HL-60 (cell line): ENCODE results near the gene COBL.

Experiments
- DNase-seq, 2 experiments: peaks; one replicate each; pipeline ENCODE4 v3.0.0-alpha.2; 2010 to 2020; ENCODE audit warnings: low read depth in 1 of 2, low spot score in 1 of 2
- H3K27ac ChIP-seq: fragments of 250-450 bp; sonication (Bioruptor Pico); replicated peaks from 2 replicates; pipeline ENCODE4 v1.5.1; 2020; ENCODE audit warnings: mild to moderate bottlenecking, moderate library complexity
- H3K27me3 ChIP-seq: fragments of 250-450 bp; sonication (Bioruptor Pico); 2 replicates; pipeline ENCODE4 v1.5.1; 2021; ENCODE audit warnings: mild to moderate bottlenecking, moderate library complexity; ENCODE audit not compliant: insufficient read depth, poor library complexity, severe bottlenecking
- H3K4me3 ChIP-seq: replicated peaks from 2 replicates; pipeline ENCODE4 v1.5.1; 2011; ENCODE audit warnings: mild to moderate bottlenecking, control low read depth, low read length; ENCODE audit not compliant: insufficient read depth
- CTCF ChIP-seq: IDR thresholded peaks from one replicate; pipeline ENCODE4 v1.5.1; 2011; ENCODE audit warnings: low read length, control low read depth, inconsistent platforms; ENCODE audit not compliant: insufficient read depth
- GABPA ChIP-seq: IDR thresholded peaks from 2 replicates; pipeline ENCODE4 v1.6.1; 2012; ENCODE audit warnings: low read depth
- POLR2AphosphoS5 ChIP-seq: IDR thresholded peaks from 2 replicates; pipeline ENCODE4 v1.6.1; 2012; ENCODE audit warnings: low read depth
- REST ChIP-seq: IDR thresholded peaks from 2 replicates; pipeline ENCODE4 v1.6.1; 2012; ENCODE audit warnings: low read depth; ENCODE audit not compliant: insufficient replicate concordance
- SPI1 ChIP-seq: IDR thresholded peaks from 2 replicates; pipeline ENCODE4 v1.6.1; 2012; ENCODE audit warnings: low read depth, mild to moderate bottlenecking, borderline replicate concordance

Gene COBL

GRCh38 chr7:51077316-51077986 is 239.2 kb downstream of the COBL start:
- Histone ChIP-seq H3K27ac (no peak overlapping the region), H3K4me3 (no peak overlapping the region), H3K27me3 (no peaks in the 10 kb centered on the region)
- no peak for DNase-seq
- TF ChIP-seq CTCF (no peak), SPI1 (no peak), GABPA (no peak)

- H3K4me3 ChIP-seq, result no peak overlapping the region
- H3K27ac ChIP-seq, result no peak overlapping the region
- no peak for TF ChIP-seq GABPA
- no peak for TF ChIP-seq POLR2AphosphoS5
- TF ChIP-seq REST, result no peak
- TF ChIP-seq SPI1, result peak; percentile 63
- no peak for TF ChIP-seq CTCF
- no peaks in the 10 kb centered on the region for H3K27me3 ChIP-seq
- DNase-seq, result no peak
Observed at GRCh38 chr7:51075681-51076580, 240.7 kb downstream of the COBL start.

GRCh38 chr7:51073171-51073570 is 243.4 kb downstream of the COBL start:
- H3K27me3 ChIP-seq, result no peaks in the 10 kb centered on the region
- no peak for DNase-seq
- no peak overlapping the region for H3K27ac ChIP-seq
- no peak overlapping the region for H3K4me3 ChIP-seq
- TF ChIP-seq SPI1 (no peak), GABPA (no peak), REST (no peak), POLR2AphosphoS5 (no peak), CTCF (no peak)
